SK-MEL-5 (cell line): ENCODE results near the gene ZFP36L2. TPM values are rescaled to one million over a fixed set of nuclear protein-coding genes. Genes with fewer than 3 reads are reported as not detected.

Source experiments
- DNase-seq: peaks from one replicate; pipeline ENCODE4 v3.0.0-alpha.2; 2016; ENCODE audit warnings: low read depth, low spot score
- in situ Hi-C: cut with HindIII; loops from 2 replicates; pipeline ENCODE4 v1.10.0; 2016; ENCODE audit warnings: low sequenced_read_pairs, high pct_unique_total_duplicates, low pct_unique_long_range_greater_than_20kb
- total RNA-seq: library from RNA; depleted of rRNA; stranded (reverse); fragments of >200 nt; shearing (Covaris generic); gene quantifications from 2 replicates; pipeline ENCODE4 v1.2.3, GENCODE V29; 2014

Gene ZFP36L2
- total RNA-seq, 1 experiment from 2014 or later: 5.2 TPM

GRCh38 chr2:43217228-43218154, 8.9 kb downstream of the ZFP36L2 start:
- DNase-seq: no peak
- in situ Hi-C loops: no loop called here

- in situ Hi-C loops: no loop called here
- no peak for DNase-seq
These were observed 9.8 kb downstream of the ZFP36L2 start for GRCh38 chr2:43216629-43217028.

- no peak for DNase-seq
- in situ Hi-C loops: no loop called here
These were observed 10.6 kb downstream of the ZFP36L2 start for GRCh38 chr2:43215673-43216255.

- in situ Hi-C loops: no loop called here
- no peak for DNase-seq
These were observed 12.2 kb downstream of the ZFP36L2 start for GRCh38 chr2:43214253-43214652.

- no peak for DNase-seq
- in situ Hi-C loops: no loop called here
These were observed 13.5 kb downstream of the ZFP36L2 start for GRCh38 chr2:43212931-43213330.

- DNase-seq: no peak
- in situ Hi-C loops: no loop called here
These were observed 14.1 kb downstream of the ZFP36L2 start for GRCh38 chr2:43212216-43212835.

- in situ Hi-C loops: no loop called here
- DNase-seq: no peak
These were observed 15.7 kb downstream of the ZFP36L2 start for GRCh38 chr2:43210467-43211303.

- in situ Hi-C loops: no loop called here
These were observed 16.3 kb downstream of the ZFP36L2 start for GRCh38 chr2:43210125-43210466.

GRCh38 chr2:43209204-43209717, 17.1 kb downstream of the ZFP36L2 start:
- in situ Hi-C loops: no loop called here
- DNase-seq: no peak

More at GRCh38 chr2:43210125-43210466, 16.3 kb downstream of the ZFP36L2 start:
- no peak for DNase-seq

GRCh38 chr2:43207553-43208300, 18.7 kb downstream of the ZFP36L2 start:
- DNase-seq: no peak
- in situ Hi-C loops: no loop called here

- in situ Hi-C loops: no loop called here
- DNase-seq: no peak
These were observed 19.8 kb downstream of the ZFP36L2 start for GRCh38 chr2:43206602-43207001.

GRCh38 chr2:43203373-43203772, 23.0 kb downstream of the ZFP36L2 start:
- DNase-seq: no peak
- in situ Hi-C loops: no loop called here

GRCh38 chr2:43202289-43202688, 24.1 kb downstream of the ZFP36L2 start:
- no peak for DNase-seq
- in situ Hi-C loops: no loop called here

GRCh38 chr2:43201497-43201896, 24.9 kb downstream of the ZFP36L2 start:
- in situ Hi-C loops: no loop called here
- DNase-seq: no peak

- no peak for DNase-seq
- in situ Hi-C loops: no loop called here
These were observed 25.4 kb downstream of the ZFP36L2 start for GRCh38 chr2:43201016-43201415.

- DNase-seq: no peak
- in situ Hi-C loops: no loop called here
These were observed 26.6 kb downstream of the ZFP36L2 start for GRCh38 chr2:43199492-43200488.
